GM15510 (cell line): ENCODE measurements around the gene ELL.

Experiments used
- POLR2A ChIP-seq: IDR thresholded peaks from 3 replicates; pipeline ENCODE4 v1.6.1; 2011; ENCODE audit warnings: borderline replicate concordance; ENCODE audit not compliant: insufficient read length; ENCODE audit errors: extremely low read depth

ELL gene

DNA sequence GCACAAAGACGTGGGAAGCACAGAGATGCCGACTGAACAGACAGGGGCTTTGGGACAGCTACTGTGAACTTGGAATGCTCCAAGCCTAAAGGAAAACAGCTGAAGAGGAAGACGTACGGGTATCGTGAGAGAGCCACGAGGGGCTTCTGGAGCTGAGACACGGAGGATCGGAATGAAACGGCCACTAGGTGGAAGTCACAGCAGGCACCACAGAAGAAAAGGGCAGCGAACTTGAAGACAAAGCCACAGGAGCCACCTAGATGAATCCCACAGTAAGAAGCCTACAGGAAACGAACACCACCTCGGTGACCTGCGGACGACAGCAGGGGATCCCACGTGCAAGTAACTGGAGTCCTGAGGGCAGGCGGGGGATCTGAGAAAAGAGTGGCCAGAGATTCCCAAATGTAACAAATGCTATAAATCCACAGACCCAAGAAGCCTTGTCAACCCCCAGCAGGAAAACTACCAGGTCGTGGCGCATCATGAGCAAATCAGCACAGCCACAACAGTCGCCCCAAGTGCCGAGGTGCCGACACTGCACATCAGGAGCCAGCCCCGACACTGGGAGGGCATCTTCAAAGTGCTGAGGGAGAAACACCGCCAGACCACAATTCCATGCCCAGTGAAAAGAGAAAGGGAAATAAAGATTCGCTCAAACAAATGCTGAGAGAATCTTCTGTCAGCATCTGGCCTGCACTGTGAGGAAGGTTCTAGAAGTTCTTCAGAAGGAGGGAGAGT lies 44.7 kb downstream of the ELL start:
- TF ChIP-seq POLR2A = no peak

DNA sequence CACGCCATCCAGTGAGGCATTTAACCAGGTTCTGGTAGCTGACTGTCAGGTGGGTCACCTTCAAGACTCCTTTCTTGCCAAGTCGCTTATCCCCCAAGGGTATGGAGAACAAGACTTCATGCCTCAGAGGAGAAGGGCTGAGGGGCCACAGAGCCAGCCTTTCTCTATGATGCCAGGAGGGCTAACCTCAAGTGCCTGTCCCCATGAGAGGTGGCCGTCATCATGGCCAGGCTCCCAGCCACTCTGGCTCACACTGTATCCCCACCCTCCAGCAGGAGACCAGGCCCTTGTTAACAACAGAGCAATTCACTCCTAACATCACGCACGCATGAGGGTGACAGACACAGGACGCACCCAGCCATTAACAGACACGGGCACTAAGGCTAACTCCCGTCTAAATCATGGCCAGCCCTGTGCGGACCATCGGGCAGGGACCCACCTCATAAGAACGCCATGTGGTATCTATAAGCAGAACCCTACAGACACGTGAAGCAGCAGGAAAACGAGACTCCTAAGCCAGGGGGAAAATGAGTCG lies 45.3 kb downstream of the ELL start:
- TF ChIP-seq POLR2A = no peak

DNA sequence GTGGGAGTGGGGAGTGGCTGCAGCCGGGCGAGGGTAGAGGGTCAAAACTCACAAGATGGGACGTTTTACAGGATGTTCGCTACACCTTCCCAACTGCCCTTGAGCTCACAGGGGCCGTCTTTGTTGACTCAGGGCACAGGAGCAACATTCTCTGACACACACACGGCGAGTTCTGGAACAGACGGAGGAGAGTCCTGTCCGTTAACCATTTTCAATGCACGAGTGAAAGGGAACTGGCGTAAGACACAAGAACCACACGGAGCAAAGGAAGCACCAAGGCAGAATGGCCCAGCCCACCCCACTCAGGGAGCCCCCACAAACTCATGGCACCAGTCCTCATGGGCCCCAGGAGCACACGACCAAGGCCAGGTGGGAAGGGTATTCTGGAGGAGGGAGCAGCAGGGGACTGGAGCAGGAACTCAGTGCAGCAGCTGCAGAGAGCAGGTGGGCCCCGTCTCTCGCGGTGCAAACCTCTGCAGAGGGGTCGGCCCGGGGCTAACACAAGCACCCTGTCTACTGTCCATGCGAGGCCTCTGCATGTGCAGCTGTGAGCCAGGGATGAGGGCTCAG lies 46.0 kb downstream of the ELL start:
- no peak for TF ChIP-seq POLR2A

DNA sequence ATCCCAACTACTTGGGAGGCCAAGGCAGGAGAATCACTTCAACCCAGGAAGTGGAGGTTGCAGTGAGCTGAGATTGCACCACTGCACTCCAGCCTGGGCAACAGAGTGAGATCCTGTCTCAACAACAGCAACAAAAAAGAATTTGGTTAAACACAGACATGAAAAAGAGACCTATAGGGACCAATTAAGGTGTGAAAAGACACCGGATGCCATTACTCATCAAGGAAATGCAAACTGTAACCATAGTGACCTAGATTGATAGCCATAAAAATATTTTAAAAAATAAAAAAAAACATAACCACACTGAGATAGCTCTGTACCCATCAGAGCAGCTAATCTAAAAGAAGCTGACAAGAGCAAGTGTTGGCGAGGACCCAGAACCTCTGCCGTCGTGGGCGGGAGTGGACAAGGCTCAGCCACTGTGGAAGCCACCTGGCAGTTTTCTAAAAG lies 46.8 kb downstream of the ELL start:
- TF ChIP-seq POLR2A = no peak

DNA sequence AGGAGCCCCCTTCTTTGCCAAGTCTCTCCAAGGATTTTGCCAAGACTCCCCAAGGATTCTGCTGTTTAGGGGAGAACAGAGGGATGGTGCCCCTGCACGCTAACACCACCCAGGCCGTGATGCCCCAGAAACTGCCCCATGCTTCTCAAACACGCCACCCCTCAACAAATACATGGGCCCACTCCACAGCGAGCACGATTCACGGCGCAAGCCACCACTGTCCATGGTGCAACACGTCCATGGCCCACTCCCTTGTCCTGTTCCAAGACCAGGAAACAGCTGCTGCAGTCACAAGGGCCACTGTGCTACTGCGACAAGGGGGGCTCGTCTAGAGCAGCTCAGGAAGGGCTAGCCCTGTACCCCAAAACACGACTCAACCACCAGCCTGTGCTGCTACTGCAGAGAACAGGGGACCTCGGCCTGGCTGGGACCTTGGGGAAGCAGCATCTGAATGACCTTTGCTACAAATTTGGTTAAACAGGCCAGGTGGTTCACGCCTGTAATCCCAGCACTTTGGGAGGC lies 47.4 kb downstream of the ELL start:
- no peak for TF ChIP-seq POLR2A

DNA sequence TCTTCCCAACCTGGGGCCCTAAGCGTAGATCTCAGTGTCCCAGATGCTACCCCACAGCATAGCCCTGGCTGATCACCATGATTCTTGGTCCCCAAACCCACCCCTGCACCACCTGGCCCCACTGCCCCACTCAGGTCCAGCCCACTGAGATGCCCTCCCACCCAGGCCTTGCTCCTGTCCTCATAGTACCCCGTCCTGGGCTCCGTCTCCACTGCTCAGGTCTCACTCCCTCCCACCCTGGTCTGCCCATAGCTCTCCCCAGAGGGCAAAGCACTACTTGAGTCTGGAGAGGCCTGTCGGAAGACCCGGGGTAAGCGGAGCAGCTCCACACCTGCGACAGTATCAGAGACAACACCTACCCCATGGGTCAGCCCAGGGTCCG lies 48.2 kb downstream of the ELL start:
- TF ChIP-seq POLR2A = no peak

DNA sequence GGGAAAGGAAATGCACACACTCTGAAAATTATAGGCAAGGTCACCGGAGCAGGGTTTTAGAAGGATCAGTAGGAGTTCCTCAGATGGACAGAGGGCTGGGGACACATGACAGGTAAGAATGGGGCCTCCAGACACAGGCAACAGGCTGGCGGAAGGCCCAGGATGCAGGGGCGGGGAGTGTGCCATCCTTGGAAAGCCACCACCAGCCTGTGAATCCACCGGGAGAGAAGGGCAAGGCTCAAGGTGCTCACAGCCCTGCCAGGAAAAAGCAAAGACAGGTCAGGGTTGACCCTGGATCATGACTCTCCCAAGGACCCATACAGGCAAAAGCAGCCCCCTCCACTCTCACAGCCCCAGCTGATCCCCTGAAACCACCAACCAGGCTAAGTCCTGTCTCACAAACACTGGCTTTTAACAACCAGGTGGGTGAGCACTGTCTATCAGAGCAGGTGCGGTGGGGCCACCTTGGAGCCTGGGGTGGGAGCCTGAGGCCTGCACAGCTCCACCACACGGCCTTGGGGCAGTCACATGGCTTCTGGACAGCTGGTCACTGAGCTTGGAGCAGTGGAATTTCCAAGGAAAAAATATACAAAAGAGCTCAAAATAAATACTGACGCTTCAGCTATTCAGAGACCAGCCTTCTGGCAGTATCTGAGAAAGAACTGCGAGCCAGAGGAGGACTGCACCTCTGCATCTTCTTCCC lies 48.7 kb downstream of the ELL start:
- TF ChIP-seq POLR2A = no peak

DNA sequence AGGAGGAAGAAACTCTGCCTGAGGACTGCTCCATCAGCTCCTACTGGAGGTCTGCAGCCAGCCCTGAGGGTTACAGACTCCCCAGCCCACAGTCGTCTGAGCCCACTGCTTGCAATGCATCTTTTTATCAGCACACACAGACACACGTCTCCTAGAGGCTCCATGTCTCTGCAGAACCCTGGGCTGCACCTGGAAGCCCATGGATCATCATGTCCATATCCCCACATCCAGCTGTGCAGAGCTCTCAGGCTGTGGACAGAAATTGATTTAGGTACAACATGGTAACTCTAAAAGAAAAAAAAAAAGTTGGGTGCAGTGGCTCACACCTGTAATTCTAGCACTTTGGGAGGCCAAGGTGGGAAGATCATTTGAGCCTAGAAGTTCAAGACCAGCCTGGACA lies 51.1 kb downstream of the ELL start:
- TF ChIP-seq POLR2A = no peak

DNA sequence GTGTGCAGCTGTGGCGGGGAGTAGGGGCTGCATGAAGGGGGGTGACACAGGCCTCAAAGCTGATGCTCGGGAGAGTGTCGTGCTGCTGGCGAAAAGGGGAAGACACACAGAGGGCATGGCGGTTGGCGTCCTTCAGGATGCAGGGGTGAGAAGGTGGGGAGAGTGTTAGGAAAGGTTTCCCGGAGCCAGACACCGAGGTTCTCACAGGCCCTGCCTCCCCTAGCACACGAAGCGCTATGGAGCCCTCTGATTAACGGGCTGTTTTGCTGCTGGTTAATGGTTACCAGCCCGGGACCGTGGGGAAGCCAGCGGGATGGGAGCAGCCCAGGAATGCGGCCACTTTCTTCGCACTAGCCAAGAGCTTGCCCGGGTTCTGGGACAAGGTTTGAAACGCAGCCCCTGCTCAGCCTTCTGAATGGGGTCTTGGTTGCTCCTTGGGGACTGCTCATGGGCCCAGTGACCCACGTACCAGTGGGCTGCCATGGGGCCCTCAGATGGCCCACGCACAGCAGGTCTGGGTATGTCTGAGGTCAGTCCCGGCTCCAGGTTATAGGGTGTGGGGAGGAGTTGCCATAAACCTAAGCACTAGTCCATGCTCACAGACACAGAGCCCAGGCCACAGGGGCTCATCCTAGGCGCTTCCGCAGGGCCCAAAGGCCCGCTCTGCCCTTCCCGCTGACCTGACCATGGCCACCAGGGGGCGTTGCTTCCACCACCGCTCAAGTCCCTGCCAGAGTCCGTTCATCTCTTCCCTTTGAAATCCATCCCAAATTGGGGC lies 52.6 kb downstream of the ELL start:
- no peak for TF ChIP-seq POLR2A

DNA sequence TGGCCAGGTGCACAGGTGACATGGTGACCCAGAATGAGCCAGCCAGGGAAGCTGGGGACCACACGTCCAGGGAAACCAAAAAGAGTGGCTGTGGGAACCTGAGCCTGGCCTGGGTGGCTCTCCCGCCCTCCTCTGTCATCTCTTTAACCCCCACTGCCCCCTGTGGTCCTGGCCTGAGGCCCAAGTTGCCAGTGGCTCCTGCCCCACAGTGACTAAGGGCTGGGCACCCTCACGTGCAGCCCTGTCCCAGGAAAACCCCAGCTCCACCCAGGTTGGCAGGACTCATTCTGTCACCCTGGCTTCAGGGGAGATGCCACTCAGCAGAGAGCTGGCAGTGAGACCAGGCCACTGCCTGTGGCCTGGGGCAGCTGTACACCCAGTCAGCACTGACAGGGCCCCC lies 53.4 kb downstream of the ELL start:
- TF ChIP-seq POLR2A = no peak

DNA sequence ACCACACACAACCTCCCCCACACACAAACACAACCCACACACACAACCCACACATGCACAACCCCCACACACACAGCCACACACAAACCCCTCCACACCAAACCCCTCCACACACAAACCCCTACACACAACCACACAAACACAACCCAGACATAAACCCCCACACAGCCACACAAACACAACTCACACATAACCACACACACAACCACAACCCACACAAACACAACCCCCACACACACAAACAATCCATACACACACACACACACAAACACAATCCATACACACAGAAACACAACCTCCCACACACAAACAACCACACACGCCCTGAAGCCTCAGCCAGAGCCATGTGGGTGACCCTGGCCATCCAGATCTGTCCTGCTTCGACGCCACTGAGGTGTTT lies 53.9 kb downstream of the ELL start:
- no peak for TF ChIP-seq POLR2A

DNA sequence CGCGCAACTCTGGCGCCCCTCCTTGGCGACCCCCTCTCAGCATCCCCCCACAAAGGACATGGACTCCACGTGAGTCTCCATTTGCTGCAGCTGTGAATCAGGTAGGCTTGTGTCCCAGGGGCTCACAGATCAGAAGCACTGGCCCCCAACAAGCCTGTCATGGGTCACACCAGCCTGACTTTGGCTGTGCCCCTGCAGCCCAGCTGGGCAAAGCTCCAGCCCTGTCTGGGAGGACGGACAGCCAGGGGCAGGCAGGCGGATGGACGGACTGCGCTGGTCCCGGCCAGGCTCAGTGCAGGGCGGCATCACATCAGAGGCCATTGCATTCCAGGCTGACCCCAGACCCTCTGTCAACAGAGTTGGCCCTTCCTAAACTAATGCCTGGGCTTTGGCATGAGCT lies 55.5 kb downstream of the ELL start:
- TF ChIP-seq POLR2A = no peak

DNA sequence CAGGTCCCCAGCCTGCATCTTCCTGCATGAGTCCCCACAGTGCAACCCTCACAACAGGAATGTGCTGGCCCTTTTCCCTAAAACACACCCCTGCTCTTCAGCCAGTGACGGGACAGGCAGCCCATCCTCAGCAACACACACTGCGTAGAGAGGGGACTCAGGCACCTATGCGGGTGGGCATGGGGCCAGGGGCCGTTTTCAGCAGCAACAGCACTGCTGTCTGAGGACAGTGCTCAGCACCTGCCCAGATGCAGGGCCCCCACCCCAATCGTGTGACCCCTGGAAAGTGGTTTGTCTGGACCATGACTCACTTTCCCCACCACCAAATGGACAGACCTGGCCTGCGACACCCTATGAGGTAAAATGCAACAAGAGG lies 55.9 kb downstream of the ELL start:
- TF ChIP-seq POLR2A = no peak

DNA sequence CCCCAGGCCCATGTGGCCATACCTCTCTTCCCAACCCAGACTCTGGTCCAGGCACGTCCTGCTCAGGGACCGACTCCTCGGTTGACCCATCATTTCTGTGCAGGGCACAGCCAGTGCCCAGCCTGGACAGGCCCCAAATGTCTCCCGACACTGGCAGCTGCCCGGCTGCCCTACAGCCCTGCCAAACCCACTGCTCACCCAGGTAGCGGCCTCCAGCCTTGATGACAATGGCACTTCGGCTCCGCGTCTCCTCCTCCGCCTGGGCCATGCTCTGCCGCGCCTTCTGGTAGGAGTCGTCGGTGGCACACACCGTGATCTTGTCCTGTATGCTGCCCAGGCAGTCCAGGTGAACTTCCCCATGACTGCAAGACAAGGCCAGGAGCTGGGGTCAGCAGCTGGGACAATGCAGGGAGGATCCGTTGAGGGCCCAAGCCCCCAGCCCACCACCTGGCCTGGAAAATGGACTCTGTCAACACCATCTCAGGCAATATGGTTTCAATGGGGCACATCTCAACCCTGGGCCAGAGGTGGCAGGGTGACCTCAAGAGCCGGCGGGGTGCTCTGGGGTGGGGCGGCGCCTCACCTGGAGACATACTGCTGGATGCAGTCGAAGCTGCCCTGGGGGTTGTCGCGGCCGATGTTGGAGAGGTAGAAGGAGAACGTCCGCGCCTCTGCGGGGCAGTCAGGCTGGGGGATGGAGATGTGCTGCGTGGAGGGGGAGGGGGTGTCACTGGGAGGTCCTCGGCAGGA lies 56.5 kb downstream of the ELL start:
- no peak for TF ChIP-seq POLR2A
